Measurements from ENCODE around the gene PYGO1.
"Not testable (repeated sequence)": the region's sequence is repeated elsewhere in the genome, so short reads cannot be mapped to it uniquely, and the experiment has no call there.

The PYGO1 gene

GRCh38 chr15:55588070-55588814 lies at the start of gene PYGO1:
PYGO1 (minus strand) TSS chr15:55588345; CDS start chr15:55587883, 462 bp downstream.
- Mint-ChIP-seq H3K36me3 (ENCODE audit: low read depth) (no peaks in the 10 kb centered on the region), H3K27me3 (peaks cover 51% of the 10 kb centered on the region), H3K27ac (no peak within 1 kb of the TSS), H3K4me1 (ENCODE audit: low read depth) (peaks cover 6% of the 10 kb centered on the region), H3K9me3 (no peaks in the 10 kb centered on the region), H3K4me3 (peak within 1 kb of the TSS; percentile 75)
- intact Hi-C loops (cut with micrococcal nuclease), result no loop called here

GRCh38 chr15:55637086-55637485 lies 48.9 kb upstream of the PYGO1 start:
- Mint-ChIP-seq H3K36me3 (ENCODE audit: low read depth) (no peaks in the 10 kb centered on the region), H3K4me1 (ENCODE audit: low read depth) (no peaks in the 10 kb centered on the region), H3K4me3 (no peak overlapping the region), H3K27me3 (no peaks in the 10 kb centered on the region), H3K9me3 (no peaks in the 10 kb centered on the region), H3K27ac (no peak overlapping the region)
- intact Hi-C loops (cut with micrococcal nuclease), result no loop called here

GRCh38 chr15:55633731-55634130 lies 45.6 kb upstream of the PYGO1 start:
- H3K4me1 Mint-ChIP-seq (ENCODE audit: low read depth), result no peaks in the 10 kb centered on the region

GRCh38 chr15:55632434-55632833 lies 44.3 kb upstream of the PYGO1 start:
- Mint-ChIP-seq H3K27ac (no peak overlapping the region), H3K9me3 (no peaks in the 10 kb centered on the region), H3K4me1 (ENCODE audit: low read depth) (no peaks in the 10 kb centered on the region), H3K27me3 (no peaks in the 10 kb centered on the region), H3K4me3 (no peak overlapping the region), H3K36me3 (ENCODE audit: low read depth) (no peaks in the 10 kb centered on the region)
- intact Hi-C loops (cut with micrococcal nuclease), result no loop called here

More at GRCh38 chr15:55633731-55634130, 45.6 kb upstream of the PYGO1 start:
- no peaks in the 10 kb centered on the region for H3K27me3 Mint-ChIP-seq
- H3K27ac Mint-ChIP-seq, result no peak overlapping the region
- intact Hi-C loops (cut with micrococcal nuclease), result no loop called here
- no peak overlapping the region for H3K4me3 Mint-ChIP-seq
- no peaks in the 10 kb centered on the region for H3K36me3 Mint-ChIP-seq (ENCODE audit: low read depth)
- H3K9me3 Mint-ChIP-seq, result no peaks in the 10 kb centered on the region

- Mint-ChIP-seq H3K4me3 (no peak overlapping the region), H3K9me3 (no peaks in the 10 kb centered on the region)
- intact Hi-C loops (cut with micrococcal nuclease), result no loop called here
Measured at GRCh38 chr15:55630858-55631257, 42.7 kb upstream of the PYGO1 start.

GRCh38 chr15:55628369-55628730 lies 40.2 kb upstream of the PYGO1 start:
- H3K4me1 Mint-ChIP-seq (ENCODE audit: low read depth), result no peaks in the 10 kb centered on the region
- intact Hi-C loops (cut with micrococcal nuclease), result no loop called here

More at GRCh38 chr15:55630858-55631257, 42.7 kb upstream of the PYGO1 start:
- Mint-ChIP-seq H3K4me1 (ENCODE audit: low read depth) (no peaks in the 10 kb centered on the region), H3K27ac (no peak overlapping the region), H3K36me3 (ENCODE audit: low read depth) (no peaks in the 10 kb centered on the region), H3K27me3 (no peaks in the 10 kb centered on the region)

GRCh38 chr15:55627730-55628368 lies 39.7 kb upstream of the PYGO1 start:
- Mint-ChIP-seq H3K27me3 (no peaks in the 10 kb centered on the region), H3K27ac (no peak overlapping the region), H3K36me3 (ENCODE audit: low read depth) (no peaks in the 10 kb centered on the region), H3K9me3 (no peaks in the 10 kb centered on the region), H3K4me3 (no peak overlapping the region), H3K4me1 (ENCODE audit: low read depth) (no peaks in the 10 kb centered on the region)
- intact Hi-C loops (cut with micrococcal nuclease), result no loop called here

More at GRCh38 chr15:55628369-55628730, 40.2 kb upstream of the PYGO1 start:
- H3K9me3 Mint-ChIP-seq, result no peaks in the 10 kb centered on the region
- no peaks in the 10 kb centered on the region for H3K36me3 Mint-ChIP-seq (ENCODE audit: low read depth)
- no peak overlapping the region for H3K4me3 Mint-ChIP-seq
- no peaks in the 10 kb centered on the region for H3K27me3 Mint-ChIP-seq
- no peak overlapping the region for H3K27ac Mint-ChIP-seq

- H3K4me1 Mint-ChIP-seq (ENCODE audit: low read depth), result no peaks in the 10 kb centered on the region
- intact Hi-C loops (cut with micrococcal nuclease), result no loop called here
- peaks cover 2% of the 10 kb centered on the region for H3K27me3 Mint-ChIP-seq
- no peak overlapping the region for H3K4me3 Mint-ChIP-seq
- no peaks in the 10 kb centered on the region for H3K36me3 Mint-ChIP-seq (ENCODE audit: low read depth)
- no peak overlapping the region for H3K27ac Mint-ChIP-seq
- H3K9me3 Mint-ChIP-seq, result no peaks in the 10 kb centered on the region
Measured at GRCh38 chr15:55619783-55620182, 31.6 kb upstream of the PYGO1 start.

GRCh38 chr15:55618387-55618786 lies 30.2 kb upstream of the PYGO1 start:
- Mint-ChIP-seq H3K36me3 (ENCODE audit: low read depth) (no peaks in the 10 kb centered on the region), H3K9me3 (no peaks in the 10 kb centered on the region), H3K4me1 (ENCODE audit: low read depth) (no peaks in the 10 kb centered on the region), H3K27ac (no peak overlapping the region), H3K27me3 (peaks cover 2% of the 10 kb centered on the region), H3K4me3 (no peak overlapping the region)
- intact Hi-C loops (cut with micrococcal nuclease), result no loop called here

- H3K4me1 Mint-ChIP-seq (ENCODE audit: low read depth), result no peaks in the 10 kb centered on the region
- H3K9me3 Mint-ChIP-seq, result no peaks in the 10 kb centered on the region
- H3K4me3 Mint-ChIP-seq, result no peak overlapping the region
- peaks cover 2% of the 10 kb centered on the region for H3K27me3 Mint-ChIP-seq
- H3K36me3 Mint-ChIP-seq (ENCODE audit: low read depth), result no peaks in the 10 kb centered on the region
- intact Hi-C loops (cut with micrococcal nuclease), result no loop called here
- no peak overlapping the region for H3K27ac Mint-ChIP-seq
Measured at GRCh38 chr15:55615445-55615844, 27.3 kb upstream of the PYGO1 start.

GRCh38 chr15:55613727-55614126 lies 25.6 kb upstream of the PYGO1 start:
- H3K9me3 Mint-ChIP-seq, result no peaks in the 10 kb centered on the region
- no peaks in the 10 kb centered on the region for H3K36me3 Mint-ChIP-seq (ENCODE audit: low read depth)
- intact Hi-C loops (cut with micrococcal nuclease), result no loop called here
- H3K4me3 Mint-ChIP-seq, result no peak overlapping the region
- no peaks in the 10 kb centered on the region for H3K4me1 Mint-ChIP-seq (ENCODE audit: low read depth)
- H3K27me3 Mint-ChIP-seq, result peaks cover 2% of the 10 kb centered on the region
- no peak overlapping the region for H3K27ac Mint-ChIP-seq

- no peaks in the 10 kb centered on the region for H3K27me3 Mint-ChIP-seq
- no peak overlapping the region for H3K27ac Mint-ChIP-seq
- no peaks in the 10 kb centered on the region for H3K4me1 Mint-ChIP-seq (ENCODE audit: low read depth)
- no peaks in the 10 kb centered on the region for H3K36me3 Mint-ChIP-seq (ENCODE audit: low read depth)
- H3K4me3 Mint-ChIP-seq, result no peak overlapping the region
- no peaks in the 10 kb centered on the region for H3K9me3 Mint-ChIP-seq
- intact Hi-C loops (cut with micrococcal nuclease), result no loop called here
Measured at GRCh38 chr15:55606214-55606613, 18.1 kb upstream of the PYGO1 start.

- intact Hi-C loops (cut with micrococcal nuclease), result no loop called here
- Mint-ChIP-seq H3K36me3 (ENCODE audit: low read depth) (no peaks in the 10 kb centered on the region), H3K4me1 (ENCODE audit: low read depth) (no peaks in the 10 kb centered on the region), H3K9me3 (no peaks in the 10 kb centered on the region), H3K27ac (no peak overlapping the region), H3K4me3 (no peak overlapping the region), H3K27me3 (peaks cover 1% of the 10 kb centered on the region)
Measured at GRCh38 chr15:55601374-55601773, 13.2 kb upstream of the PYGO1 start.

GRCh38 chr15:55599439-55599838 lies 11.3 kb upstream of the PYGO1 start:
- Mint-ChIP-seq H3K9me3 (no peaks in the 10 kb centered on the region), H3K27ac (no peak overlapping the region), H3K36me3 (ENCODE audit: low read depth) (no peaks in the 10 kb centered on the region), H3K4me1 (ENCODE audit: low read depth) (no peaks in the 10 kb centered on the region), H3K4me3 (no peak overlapping the region), H3K27me3 (peaks cover 5% of the 10 kb centered on the region)
- intact Hi-C loops (cut with micrococcal nuclease), result no loop called here

GRCh38 chr15:55593019-55593418 lies 4.9 kb upstream of the PYGO1 start:
- H3K27ac Mint-ChIP-seq; intact Hi-C loops (cut with micrococcal nuclease); H3K4me3 Mint-ChIP-seq; H3K4me1 Mint-ChIP-seq (ENCODE audit: low read depth); H3K9me3 Mint-ChIP-seq; H3K36me3 Mint-ChIP-seq (ENCODE audit: low read depth): not testable (repeated sequence)
- H3K27me3 Mint-ChIP-seq, result peaks cover 41% of the 10 kb centered on the region

Data from dendritic cell treated with granulocyte-macrophage colony-stimulating factor and Interleukin-4, amounts not matched to agents 40 ng/mL and 50 ng/mL, for 4 days (primary cell).